Esophagus muscularis mucosa (tissue), 3 donors: ENCODE results near the gene TMEM14A.

Experiments
- CTCF ChIP-seq, 3 experiments: fragments of 200-600 bp in 2 of 3; fragments of 450-650 bp in 1 of 3; sonication (generic) in 2 of 3; IDR thresholded peaks; one replicate each; pipeline ENCODE4 v1.5.1; 2017 to 2019; ENCODE audit warnings: antibody characterized with exemption in 3 of 3, mild to moderate bottlenecking in 2 of 3, moderate library complexity in 1 of 3
- EP300 ChIP-seq: sonication (generic); formaldehyde crosslinking; IDR thresholded peaks from one replicate; pipeline ENCODE4 v1.6.1; 2017; ENCODE audit warnings: antibody characterized with exemption

GRCh38 chr6:52650941-52651340 is 20.0 kb upstream of the TMEM14A start:
- TF ChIP-seq EP300 (no peak), CTCF (IDR thresholded peaks at IDR 0.05) (no peak)
